HG03103 (cell line): ENCODE data around the gene RNF181.
"Not testable (repeated sequence)": the region's sequence is repeated elsewhere in the genome, so short reads cannot be mapped to it uniquely, and the experiment has no call there.

ENCODE experiments used
- ATAC-seq: cut with Tn5 transposase; IDR thresholded peaks from one replicate; pipeline ENCODE4 v1.9.1; 2021; ENCODE audit warnings: low read depth; ENCODE audit not compliant: unreplicated experiment

RNF181 gene

GRCh38 chr2:85593023-85593422 is 2.5 kb upstream of the RNF181 start:
- ATAC-seq, result no peak

GRCh38 chr2:85594715-85595300 is 737 bp upstream of the RNF181 start:
- no peak for ATAC-seq

GRCh38 chr2:85596026-85596333 is 435 bp downstream of the RNF181 start:
- ATAC-seq, result no peak

DNA sequence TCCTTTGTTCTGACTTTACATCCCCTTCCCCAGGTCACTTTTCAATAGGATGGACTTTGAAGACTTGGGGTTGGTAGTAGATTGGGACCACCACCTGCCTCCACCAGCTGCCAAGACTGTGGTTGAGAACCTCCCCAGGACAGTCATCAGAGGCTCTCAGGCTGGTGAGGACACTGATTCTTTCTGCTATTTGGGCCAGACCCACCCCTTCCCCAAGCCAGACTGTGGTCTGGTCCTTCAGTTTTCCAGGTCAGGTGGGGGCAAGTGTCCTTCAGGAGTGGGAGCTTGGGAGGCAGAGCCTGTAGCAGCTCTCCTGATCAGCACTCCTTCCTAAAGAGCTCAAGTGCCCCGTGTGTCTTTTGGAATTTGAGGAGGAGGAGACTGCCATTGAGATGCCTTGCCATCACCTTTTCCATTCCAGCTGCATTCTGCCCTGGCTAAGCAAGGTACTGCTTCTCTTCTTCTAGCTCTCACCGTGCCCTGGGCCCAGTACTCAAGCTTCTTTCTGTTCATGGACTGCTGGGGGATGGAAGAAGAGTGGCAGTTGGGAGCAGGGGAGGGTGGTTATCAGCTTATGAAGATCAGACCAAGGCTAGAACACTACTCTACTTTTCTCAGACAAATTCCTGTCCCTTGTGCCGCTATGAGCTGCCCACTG is 1.1 kb downstream of the RNF181 start:
- ATAC-seq, result no peak

- no peak for ATAC-seq
Observed at GRCh38 chr2:85597241-85597640, 1.7 kb downstream of the RNF181 start.

DNA sequence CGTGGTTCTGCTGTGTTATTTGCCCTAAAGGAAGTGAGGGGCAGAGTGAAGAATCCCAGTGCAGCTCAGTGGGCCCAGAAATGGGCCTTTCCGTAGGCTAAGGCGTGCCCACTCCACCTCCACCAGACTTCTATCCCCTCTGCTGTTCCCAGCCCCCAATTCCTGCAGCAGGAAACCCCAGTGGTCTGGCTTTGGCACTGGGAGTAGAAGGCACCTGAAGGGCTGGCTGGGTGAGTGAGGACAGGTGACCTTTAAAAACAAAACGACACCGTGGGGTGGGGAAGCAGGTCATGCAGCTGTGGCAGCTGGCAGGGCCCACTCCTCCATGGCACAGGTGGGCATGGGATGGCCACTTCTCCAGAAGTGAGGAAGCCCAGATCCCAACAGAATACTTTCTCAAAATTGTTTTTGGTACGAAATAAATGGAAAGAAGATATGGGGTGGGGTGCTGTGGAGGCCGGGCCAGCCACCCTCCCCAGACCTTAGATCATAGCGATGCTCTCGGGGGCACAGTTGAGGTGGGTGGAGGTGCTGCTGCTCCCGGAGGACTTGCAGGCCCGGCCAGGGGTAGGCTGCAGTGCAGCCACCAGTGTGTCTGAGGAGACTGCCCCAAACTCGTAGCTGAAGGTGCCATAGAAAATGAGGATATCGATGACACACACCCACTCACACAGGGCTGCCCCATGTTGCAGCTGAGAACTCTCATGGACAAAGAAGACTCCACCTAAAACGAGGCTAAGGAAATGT is 3.2 kb downstream of the RNF181 start:
- no peak for ATAC-seq

DNA sequence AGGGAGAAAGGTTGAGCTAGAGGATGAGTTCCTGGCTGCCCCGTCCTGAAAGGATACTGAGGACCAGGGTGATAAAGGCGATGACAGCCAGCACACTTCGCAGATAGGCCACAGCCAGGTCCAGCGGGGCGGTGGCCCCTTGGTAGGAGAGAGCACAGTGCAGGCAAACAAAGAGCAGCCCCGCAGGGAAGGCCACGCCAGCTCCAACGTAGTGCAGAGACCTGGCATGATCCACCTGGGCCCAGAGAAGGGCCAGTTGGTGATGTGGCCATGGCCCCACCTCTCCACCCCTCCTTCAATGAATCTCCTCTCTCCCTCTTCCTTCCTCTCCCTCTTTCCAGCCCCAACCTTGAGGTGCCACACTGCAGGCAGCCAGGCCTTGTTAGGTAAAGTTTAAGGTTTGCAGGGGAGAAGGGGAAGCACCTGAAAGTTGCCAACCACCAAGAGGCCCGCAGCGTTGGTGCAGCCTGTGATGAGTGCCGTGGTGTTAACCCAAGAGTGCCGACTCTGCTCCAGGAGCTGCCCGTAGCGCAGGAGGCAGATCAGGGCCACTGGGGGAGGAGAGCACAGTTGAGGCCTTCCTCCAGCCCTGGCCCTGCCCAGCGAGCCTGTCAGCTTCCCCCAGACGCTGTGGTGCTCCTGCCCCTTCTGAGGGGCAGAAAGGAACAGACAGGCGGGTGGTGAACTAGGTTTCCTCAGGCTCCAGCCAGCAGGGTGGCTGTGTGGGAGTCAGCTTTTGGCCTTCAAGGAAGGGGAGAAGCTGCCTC is 4.1 kb downstream of the RNF181 start:
- no peak for ATAC-seq

DNA sequence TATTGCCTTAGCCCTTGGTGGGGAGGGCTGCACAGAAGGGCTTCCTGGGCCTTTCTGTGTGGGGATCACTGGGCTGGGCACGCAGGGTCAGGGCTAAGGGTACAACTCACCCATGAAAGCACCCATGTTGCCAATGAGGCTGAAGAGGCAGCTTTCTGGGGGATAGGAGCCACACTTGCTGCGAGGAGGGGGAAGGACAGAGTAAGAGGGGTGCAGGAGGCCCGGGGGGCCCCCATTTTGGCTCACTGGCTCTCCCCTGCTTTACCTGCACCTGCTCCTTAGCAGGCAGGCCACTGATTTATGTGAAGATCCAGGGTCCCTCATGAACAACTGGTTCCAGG is 4.7 kb downstream of the RNF181 start:
- ATAC-seq, result no peak

- no peak for ATAC-seq
Observed at GRCh38 chr2:85600951-85601770, 5.6 kb downstream of the RNF181 start.

GRCh38 chr2:85601771-85602475 is 6.4 kb downstream of the RNF181 start:
- peak; percentile 34 for ATAC-seq

DNA sequence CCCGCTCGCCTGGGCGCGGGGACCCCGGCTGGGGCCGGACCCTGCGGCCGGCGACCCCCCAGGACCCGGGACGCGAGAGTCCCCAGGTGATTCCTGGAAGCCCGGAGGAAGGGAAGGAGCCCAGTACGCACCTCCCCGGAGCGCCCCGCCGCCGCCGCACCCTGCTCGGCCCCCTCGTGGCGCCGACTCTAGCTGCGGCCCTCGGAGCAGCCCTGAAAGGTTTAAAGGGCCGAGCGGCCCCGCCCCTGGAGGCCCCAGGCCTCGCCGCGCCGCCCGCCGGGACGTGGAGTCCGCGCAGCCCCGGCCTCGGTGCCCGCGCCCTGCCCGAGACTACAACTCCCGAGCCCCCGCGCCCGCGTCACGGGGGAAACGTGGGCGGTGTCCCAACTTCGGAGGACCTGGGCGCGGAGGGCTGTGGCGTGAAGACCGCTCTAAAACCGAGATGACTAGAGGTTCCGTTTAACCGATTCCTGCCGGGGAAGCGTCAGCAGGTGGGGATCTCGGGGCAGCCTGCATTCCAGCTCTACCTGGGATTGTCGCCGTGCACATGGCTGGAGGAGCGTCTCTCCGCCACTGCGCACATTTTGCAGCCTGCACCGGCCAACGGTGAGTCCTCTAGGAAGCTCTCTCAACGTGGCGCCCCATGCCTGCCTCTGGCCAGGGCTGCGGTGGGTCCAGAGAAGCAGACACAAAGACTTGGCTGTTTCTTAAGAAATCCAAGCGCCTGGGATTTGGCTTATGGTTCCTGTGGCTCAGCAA is 7.1 kb downstream of the RNF181 start, which contains the start of gene TMEM150A:
Gene TMEM150A, minus strand, starts transcription at position 223 of the 759 bp plus-strand sequence. CDS start 750 bp downstream, outside the sequence.
- ATAC-seq, result peak; percentile 94

DNA sequence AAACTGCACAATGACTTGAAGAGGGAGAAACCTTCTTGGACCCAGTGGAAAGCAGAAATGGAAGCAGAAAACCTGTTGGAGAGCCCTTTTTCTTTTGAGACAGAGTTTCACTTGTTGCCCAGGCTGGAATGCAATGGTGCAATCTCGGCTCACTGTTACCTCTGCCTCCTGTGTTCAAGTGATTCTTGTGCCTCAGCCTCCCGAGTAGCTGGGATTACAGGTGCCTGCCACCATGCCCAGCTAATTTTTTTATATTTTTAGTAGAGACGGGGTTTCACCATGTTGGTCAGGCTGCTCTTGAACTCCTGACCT is 8.5 kb downstream of the RNF181 start:
- ATAC-seq, result not testable (repeated sequence)

- no peak for ATAC-seq
Observed at GRCh38 chr2:85604568-85605339, 9.2 kb downstream of the RNF181 start.

DNA sequence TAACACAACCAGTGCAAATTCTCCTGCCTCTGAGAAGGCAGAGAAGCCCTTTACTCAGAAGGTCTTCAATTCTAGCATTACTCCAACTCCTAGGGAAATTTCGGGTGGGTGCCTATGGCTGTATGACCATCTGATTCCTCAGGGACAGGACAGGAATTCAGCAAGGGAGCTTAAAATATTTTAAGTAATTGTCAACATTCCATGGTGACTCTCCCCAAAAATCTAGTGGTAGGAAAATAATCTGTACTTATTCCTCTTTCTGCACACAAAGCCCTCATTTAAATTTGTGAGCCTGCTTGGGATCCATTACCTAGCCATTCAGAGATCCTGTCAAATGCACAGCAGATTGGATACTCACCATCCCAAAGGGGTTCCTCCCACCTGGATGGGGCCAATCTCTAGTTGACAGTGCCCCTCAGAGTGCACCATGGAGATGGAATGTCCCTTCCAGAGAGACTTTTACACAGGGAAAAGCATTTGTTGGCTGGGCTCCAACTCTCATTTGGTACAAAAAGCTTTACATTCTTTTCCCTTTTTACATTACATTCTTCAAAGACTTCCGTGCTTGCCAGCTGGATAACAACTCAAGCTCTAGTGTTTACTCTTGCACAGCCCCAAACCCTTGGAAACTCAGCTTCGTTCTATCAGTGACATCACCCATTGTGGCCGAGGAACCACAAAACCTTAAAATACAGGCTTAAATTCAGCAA is 10.0 kb downstream of the RNF181 start:
- ATAC-seq, result no peak

DNA sequence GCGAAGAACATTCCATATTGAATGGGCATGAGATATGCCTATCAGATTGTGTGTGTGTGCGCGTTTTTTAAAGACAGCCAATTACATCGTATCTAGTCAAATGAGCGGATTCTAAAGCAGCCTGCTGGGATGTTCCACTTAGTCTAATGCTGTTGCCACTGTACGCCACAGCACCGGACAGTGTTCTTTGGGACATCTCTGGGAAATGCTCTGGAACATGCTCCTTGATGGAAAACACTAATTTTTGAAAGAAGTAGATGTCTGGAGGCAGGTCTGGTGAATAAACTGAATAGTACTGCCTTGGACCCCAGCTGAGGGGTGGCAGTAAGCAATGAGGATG is 10.5 kb downstream of the RNF181 start:
- ATAC-seq, result no peak

GRCh38 chr2:85607268-85608215 is 12.0 kb downstream of the RNF181 start:
- ATAC-seq, result no peak

DNA sequence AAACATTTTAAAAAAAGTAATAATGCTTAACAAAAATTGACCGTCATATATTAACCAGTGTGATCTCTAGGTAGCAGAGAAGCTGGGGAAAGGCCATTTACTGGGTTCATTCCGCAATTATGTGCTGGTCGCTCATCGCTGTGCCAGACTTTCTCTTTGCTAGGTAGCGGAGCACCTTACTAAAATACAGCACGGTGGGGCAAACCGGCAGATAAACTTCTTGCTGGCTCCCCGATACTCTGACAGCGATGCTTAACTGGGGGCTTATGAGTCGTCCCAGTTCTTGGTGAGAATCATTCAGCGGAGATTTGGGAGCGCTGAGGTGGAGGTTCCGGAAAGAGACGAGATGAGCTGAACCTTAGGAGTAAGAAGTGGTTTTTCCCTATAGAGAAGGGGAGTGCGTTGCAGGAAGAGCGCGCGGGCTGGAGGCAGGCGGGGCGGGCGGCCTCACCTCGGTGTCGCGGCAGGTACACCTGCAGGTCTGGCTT is 15.7 kb downstream of the RNF181 start:
- no peak for ATAC-seq
